OCI-M1 (cell line): ENCODE data around the gene RNF168.
A peak's percentile ranks its signal among the peaks of the same experiment; 100 is the strongest.
"Not testable (repeated sequence)": the region's sequence is repeated elsewhere in the genome, so short reads cannot be mapped to it uniquely, and the experiment has no call there.

Source experiments
- DNase-seq: peaks from one replicate; lab custom pipeline; 2025; lab: John Stamatoyannopoulos, UW

Gene RNF168

GRCh38 chr3:196463804-196464203 lies 39.8 kb downstream of the RNF168 start:
- no peak for DNase-seq

GRCh38 chr3:196463478-196463756 lies 40.2 kb downstream of the RNF168 start:
- DNase-seq, result no peak

- not testable (repeated sequence) for DNase-seq
Observed at GRCh38 chr3:196462680-196463477, 40.7 kb downstream of the RNF168 start.

- DNase-seq, result no peak
Observed at GRCh38 chr3:196458063-196458462, 45.5 kb downstream of the RNF168 start.

- DNase-seq, result peak; percentile 36
Observed at GRCh38 chr3:196457470-196457869, 46.1 kb downstream of the RNF168 start.

- DNase-seq, result no peak
Observed at GRCh38 chr3:196454935-196455334, 48.6 kb downstream of the RNF168 start.

DNA sequence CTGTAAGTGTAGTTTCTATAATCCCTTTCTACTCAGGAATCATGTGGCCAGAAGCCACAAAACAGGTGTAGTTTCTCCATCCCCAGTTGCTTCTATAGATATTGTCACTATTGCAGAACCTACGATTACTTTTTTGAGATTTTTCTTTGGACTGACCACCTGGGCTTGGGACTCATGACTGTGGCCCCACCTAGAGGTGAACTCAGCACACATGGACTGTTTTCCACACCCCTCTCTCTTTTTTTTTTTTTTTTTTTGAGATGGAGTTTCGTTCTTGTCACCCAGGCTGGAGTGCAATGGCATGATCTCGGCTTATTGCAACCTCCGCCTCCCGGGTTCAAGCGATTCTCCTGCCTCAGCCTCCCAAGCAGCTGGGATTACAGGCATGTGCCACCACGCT lies 58.2 kb downstream of the RNF168 start:
- DNase-seq, result peak; percentile 13

GRCh38 chr3:196444500-196444894 lies 59.1 kb downstream of the RNF168 start:
- no peak for DNase-seq

GRCh38 chr3:196440696-196441095 lies 62.9 kb downstream of the RNF168 start:
- no peak for DNase-seq

DNA sequence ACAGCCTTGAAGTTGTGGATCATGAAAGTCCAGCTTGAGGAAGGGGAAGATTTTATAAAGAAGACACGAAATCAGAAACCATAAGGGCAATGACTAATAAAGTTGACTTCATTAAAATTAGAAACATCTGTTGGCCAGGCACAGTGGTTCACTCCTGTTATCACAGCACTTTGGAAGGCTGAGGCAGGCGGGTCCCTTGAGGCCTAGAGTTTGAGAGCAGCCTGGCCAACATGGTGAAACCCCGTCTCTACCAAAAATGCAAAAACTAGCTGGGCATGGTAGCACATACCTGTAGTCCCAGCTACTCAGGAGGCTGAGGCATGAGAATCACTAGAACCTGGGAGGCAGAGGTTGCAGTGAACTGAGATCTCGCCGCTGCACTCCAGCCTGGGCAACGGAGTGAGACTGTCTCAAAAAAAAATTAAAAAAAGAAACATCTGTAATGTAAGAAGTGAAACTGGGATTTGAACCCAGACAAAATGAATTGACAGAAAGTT lies 63.5 kb downstream of the RNF168 start:
- DNase-seq, result no peak

GRCh38 chr3:196432137-196432879 lies 71.3 kb downstream of the RNF168 start, which contains the start of gene UBXN7:
TSS of gene UBXN7 (minus strand) at chr3:196432427. CDS start at chr3:196432399, 28 bp downstream.
- peak; percentile 92 for DNase-seq

DNA sequence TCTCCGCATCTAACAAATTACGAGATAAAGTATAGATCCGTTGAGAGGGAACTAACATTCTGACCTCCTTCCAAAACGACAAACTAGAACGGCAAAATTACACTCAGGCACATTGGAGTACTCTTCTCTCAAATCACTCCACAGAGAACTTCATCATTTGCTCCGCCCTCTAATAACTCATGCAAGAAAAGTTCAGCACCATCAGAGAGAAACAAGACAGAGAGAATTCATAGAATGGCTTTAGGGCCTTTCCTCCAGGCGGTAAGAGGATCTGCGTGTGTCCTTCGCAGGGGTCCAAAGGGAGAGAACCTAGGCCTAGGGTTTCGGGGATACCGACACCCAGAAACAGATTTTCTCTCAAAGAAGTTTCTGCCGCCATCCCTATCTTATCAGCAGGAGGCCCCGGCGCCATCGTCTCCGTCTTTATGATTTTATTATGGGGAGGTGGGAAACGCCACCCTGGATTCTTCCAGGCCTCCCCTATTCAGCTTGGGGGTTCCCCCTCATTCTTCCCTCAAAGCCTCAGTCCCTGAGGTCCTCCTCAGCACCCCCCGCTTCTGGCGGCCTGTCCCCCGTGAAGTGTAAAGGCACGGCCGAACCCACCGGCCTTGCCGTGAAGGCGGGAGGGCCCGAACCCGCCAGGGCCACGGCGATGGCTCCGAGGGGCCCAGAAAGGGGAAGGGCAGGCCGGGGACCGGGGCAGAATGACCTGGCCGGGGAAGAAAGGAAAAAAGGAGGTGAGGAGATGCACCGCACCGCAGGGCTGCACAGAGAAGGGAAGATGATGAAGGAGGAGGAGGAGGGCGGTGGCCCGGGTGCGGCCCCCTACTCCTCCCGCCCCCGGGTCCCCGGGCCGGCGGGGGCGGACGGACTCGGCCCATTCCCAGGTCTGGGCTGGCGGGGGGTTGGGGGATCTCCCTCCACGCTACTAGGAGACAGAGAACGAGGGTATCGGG lies 72.1 kb downstream of the RNF168 start:
- DNase-seq, result peak; percentile 68

DNA sequence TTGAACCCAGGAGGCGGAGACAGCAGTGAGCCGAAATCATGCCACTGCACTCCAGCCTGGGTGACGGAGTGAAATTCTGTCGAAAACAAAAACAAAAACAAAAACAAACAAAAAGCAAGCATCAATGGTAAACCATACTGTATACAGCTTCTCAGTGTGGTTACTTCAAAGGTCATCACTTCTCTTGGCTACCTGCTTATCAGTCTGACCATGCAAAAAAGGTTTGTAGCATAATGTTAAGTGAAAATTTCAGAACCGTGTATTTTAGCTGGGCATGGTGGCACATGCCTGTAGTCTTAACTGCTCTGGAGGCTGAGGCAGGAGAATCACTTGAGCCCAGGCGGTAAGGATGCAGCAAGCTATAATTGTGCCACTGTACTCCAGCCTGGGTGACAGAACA lies 75.5 kb downstream of the RNF168 start:
- no peak for DNase-seq

GRCh38 chr3:196424421-196424820 lies 79.1 kb downstream of the RNF168 start:
- not testable (repeated sequence) for DNase-seq

DNA sequence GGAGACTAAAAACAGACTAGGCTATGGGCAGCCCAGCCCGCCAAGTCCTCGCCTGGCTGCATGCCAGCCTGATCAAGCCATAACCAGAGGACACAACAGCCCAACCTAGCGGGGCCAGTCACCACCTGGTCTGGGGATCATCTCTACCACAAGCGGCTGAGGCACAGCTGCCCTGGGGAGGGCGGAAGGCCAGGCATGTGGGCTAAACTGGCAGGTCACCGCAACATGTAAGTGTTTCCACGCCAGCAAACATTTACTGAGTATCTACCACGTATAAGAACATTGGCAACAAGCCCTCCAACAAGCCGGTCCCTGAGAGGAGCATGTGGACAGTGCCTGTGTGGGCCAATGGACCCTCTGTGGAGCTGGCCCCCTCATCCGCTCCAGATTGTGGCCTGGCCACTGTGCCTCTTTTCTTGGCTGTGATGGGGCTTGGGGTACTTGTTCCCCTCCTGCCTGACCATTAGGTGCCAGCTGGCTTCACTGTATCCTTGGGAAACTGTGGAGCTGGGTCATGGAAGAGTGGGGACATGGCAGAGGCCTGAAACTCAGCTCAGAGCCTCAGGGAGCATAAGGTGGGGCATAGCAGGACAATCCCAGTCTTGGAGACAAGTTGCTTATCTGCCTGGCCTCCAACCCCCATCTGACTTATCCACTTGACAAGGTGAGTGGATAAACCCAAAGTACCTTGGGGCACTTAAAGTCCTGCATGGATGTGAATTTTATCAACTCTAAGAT lies 80.4 kb downstream of the RNF168 start:
- DNase-seq, result no peak

- not testable (repeated sequence) for DNase-seq
Observed at GRCh38 chr3:196421668-196422067, 81.9 kb downstream of the RNF168 start.

- DNase-seq, result no peak
Observed at GRCh38 chr3:196419386-196419785, 84.2 kb downstream of the RNF168 start.
